SK-N-SH (cell line): ENCODE data around the gene PPP3R2. TPM values are rescaled to one million over a fixed set of nuclear protein-coding genes. Genes with fewer than 3 reads are reported as not detected.

Experiments used
- CTCF ChIA-PET: fragments of 300-600, 350-600 bp; formaldehyde crosslinking; extraction: SDS; loops from one replicate; lab custom pipeline; 2021; lab: Yijun Ruan, JAX
- POLR2A ChIA-PET: fragments of 350-600 bp; sonication (Branson Sonifier 250); formaldehyde crosslinking; extraction: SDS; loops from one replicate; lab custom pipeline; 2020; ENCODE audit warnings: antibody characterized with exemption, inconsistent platforms; lab: Yijun Ruan, JAX
- DNase-seq: peaks from one replicate; pipeline ENCODE4 v3.0.0; 2012
- H2AFZ ChIP-seq: fragments of 200-600 bp; sonication (generic); 2 replicates; pipeline ENCODE4 v1.8.1; 2016; ENCODE audit warnings: antibody characterized with exemption, mild to moderate bottlenecking, low read depth
- H3F3A ChIP-seq: fragments of 200-600 bp; sonication (generic); replicated peaks from 2 replicates; pipeline ENCODE3; 2016; ENCODE audit warnings: antibody characterized with exemption, mild to moderate bottlenecking; ENCODE audit not compliant: insufficient read depth
- H3K27ac ChIP-seq, 2 experiments: fragments of 200-500 bp in 1 of 2; fragments of 200-600 bp in 1 of 2; sonication (Bioruptor generic) in 1 of 2; sonication (generic), shearing (Covaris generic) in 1 of 2; 2 replicates each; pipeline versions ENCODE4 v1.5.1 to v1.6.1; 2014 to 2016; ENCODE audit warnings: low read depth in 2 of 2, inconsistent platforms in 1 of 2, low read length in 1 of 2, mild to moderate bottlenecking in 1 of 2, mixed read lengths in 1 of 2
- H3K27me3 ChIP-seq: fragments of 200-600 bp; sonication (generic), shearing (Covaris generic); 2 replicates; pipeline ENCODE4 v1.6.1; 2016; ENCODE audit warnings: mixed run types; ENCODE audit not compliant: insufficient read depth
- H3K36me3 ChIP-seq, 2 experiments: fragments of 200-500 bp in 1 of 2; fragments of 200-600 bp in 1 of 2; sonication (Bioruptor generic) in 1 of 2; sonication (generic) in 1 of 2; replicated peaks in 1 of 2; 2 replicates each; pipeline versions ENCODE3 to v1.5.1; 2014 to 2016; ENCODE audit warnings: low read length in 1 of 2, mild to moderate bottlenecking in 1 of 2; ENCODE audit not compliant: insufficient read depth in 2 of 2, control insufficient read depth in 1 of 2
- H3K4me1 ChIP-seq, 2 experiments: fragments of 200-500 bp in 1 of 2; fragments of 200-600 bp in 1 of 2; sonication (Bioruptor generic) in 1 of 2; sonication (generic), shearing (Covaris generic) in 1 of 2; 2 replicates each; pipeline versions ENCODE4 v1.5.1 to v1.6.1; 2014 to 2016; ENCODE audit warnings: low read depth in 1 of 2, low read length in 1 of 2, mixed run types in 1 of 2; ENCODE audit not compliant: insufficient read depth in 2 of 2, control insufficient read depth in 1 of 2
- H3K4me2 ChIP-seq: fragments of 200-600 bp; sonication (generic), shearing (Covaris generic); 2 replicates; pipeline ENCODE4 v1.6.1; 2017; ENCODE audit warnings: mixed run types
- H3K4me3 ChIP-seq, 2 experiments: fragments of 200-500 bp in 1 of 2; fragments of 200-600 bp in 1 of 2; sonication (Bioruptor generic) in 1 of 2; sonication (generic), shearing (Covaris generic) in 1 of 2; 2 replicates each; pipeline versions ENCODE4 v1.5.1 to v1.8.1; 2014 to 2016; ENCODE audit warnings: low read depth in 2 of 2, inconsistent platforms in 1 of 2, low read length in 1 of 2, mild to moderate bottlenecking in 1 of 2, mixed read lengths in 1 of 2, moderate library complexity in 1 of 2
- H3K79me2 ChIP-seq: fragments of 200-600 bp; sonication (generic); 2 replicates; pipeline ENCODE4 v1.8.1; 2017; ENCODE audit warnings: mild to moderate bottlenecking; ENCODE audit not compliant: insufficient read depth
- H3K9ac ChIP-seq: fragments of 200-600 bp; sonication (generic); 2 replicates; pipeline ENCODE4 v1.6.1; 2017; ENCODE audit warnings: mixed run types
- H3K9me2 ChIP-seq: fragments of 200-600 bp; sonication (generic); 2 replicates; pipeline ENCODE4 v1.6.1; 2017; ENCODE audit warnings: mixed run types
- H3K9me3 ChIP-seq: fragments of 200-600 bp; sonication (generic); 2 replicates; pipeline ENCODE4 v1.6.1; 2017; ENCODE audit warnings: mixed run types, mild to moderate bottlenecking, moderate library complexity
- H4K20me1 ChIP-seq: fragments of 200-600 bp; sonication (generic); 2 replicates; pipeline ENCODE4 v1.6.1; 2017; ENCODE audit warnings: mild to moderate bottlenecking, mixed run types; ENCODE audit not compliant: insufficient read depth
- CHD2 ChIP-seq: fragments of 150-350 bp; IDR thresholded peaks from 2 replicates; pipeline ENCODE4 v1.6.1; 2018; ENCODE audit warnings: low read length; ENCODE audit not compliant: partially characterized antibody
- EZH2phosphoT487 ChIP-seq: fragments of 200-600 bp; sonication (generic); IDR thresholded peaks from 2 replicates; pipeline ENCODE4 v1.6.1; 2017; ENCODE audit warnings: low read depth, mixed run types, mild to moderate bottlenecking, antibody characterized with exemption, moderate library complexity, borderline replicate concordance
- FOXJ3 ChIP-seq: sonication (generic); formaldehyde crosslinking; IDR thresholded peaks from 2 replicates; pipeline ENCODE4 v1.5.1; 2020; ENCODE audit warnings: mild to moderate bottlenecking, missing genetic modification reagents
- FOXM1 ChIP-seq: IDR thresholded peaks from 2 replicates; pipeline ENCODE4 v1.4.0; 2012; ENCODE audit warnings: low read depth, mild to moderate bottlenecking
- GABPA ChIP-seq: IDR thresholded peaks from 2 replicates; pipeline ENCODE4 v1.4.0; 2012; ENCODE audit warnings: low read depth, mild to moderate bottlenecking
- MEF2A ChIP-seq: IDR thresholded peaks from 2 replicates; pipeline ENCODE4 v1.4.0; 2012; ENCODE audit warnings: low read depth, borderline replicate concordance
- NFIC ChIP-seq: IDR thresholded peaks from 2 replicates; pipeline ENCODE4 v1.4.0; 2012; ENCODE audit warnings: borderline replicate concordance
- RAD21 ChIP-seq: IDR thresholded peaks from 2 replicates; pipeline ENCODE4 v1.6.1; 2012; ENCODE audit warnings: mild to moderate bottlenecking, low read length
- SIN3A ChIP-seq: IDR thresholded peaks from 2 replicates; pipeline ENCODE4 v1.6.1; 2012; ENCODE audit warnings: low read depth, mild to moderate bottlenecking, low read length, moderate library complexity, borderline replicate concordance
- TAF1 ChIP-seq: IDR thresholded peaks from 2 replicates; pipeline ENCODE4 v1.6.1; 2012; ENCODE audit warnings: low read depth, mild to moderate bottlenecking, low read length, moderate library complexity, borderline replicate concordance
- TCF12 ChIP-seq: IDR thresholded peaks from 2 replicates; pipeline ENCODE4 v1.4.0; 2012
- WGBS: methylation state at CpG from one replicate; pipeline ENCODE4 v1.1.6; 2017; ENCODE audit warnings: low lambda C conversion rate; 5-methylcytosine and 5-hydroxymethylcytosine counted together
- polyA plus RNA-seq, 3 experiments: library from polyadenylated mRNA; depleted of rRNA; stranded (reverse); fragments of >200 nt; gene quantifications; 2 replicates each; pipeline ENCODE4 v1.2.3, GENCODE V29; 2012
- TF ChIP-seq, protein P1 (sequence below): IDR thresholded peaks from 2 replicates; pipeline ENCODE4 v1.6.1; 2012; ENCODE audit warnings: mild to moderate bottlenecking, low read depth, low read length, moderate library complexity
- TF ChIP-seq, protein P2 (sequence below): fragments of 150-350 bp; IDR thresholded peaks from 2 replicates; pipeline ENCODE4 v1.6.1; 2017; ENCODE audit warnings: antibody characterized with exemption, low read length, low read depth, borderline replicate concordance
- TF ChIP-seq, protein P3 (sequence below): fragments of 200-600 bp; sonication (generic); IDR thresholded peaks from 2 replicates; pipeline ENCODE4 v1.6.1; 2017; ENCODE audit warnings: antibody characterized with exemption, mild to moderate bottlenecking, moderate library complexity
- TF ChIP-seq, protein P4 (sequence below): IDR thresholded peaks from 2 replicates; pipeline ENCODE4; 2012
- TF ChIP-seq, protein P5 (sequence below): IDR thresholded peaks from 2 replicates; pipeline ENCODE4 v1.4.0; 2012; ENCODE audit warnings: low read depth
- TF ChIP-seq, protein P6 (sequence below): fragments of 150-350 bp; IDR thresholded peaks from 2 replicates; pipeline ENCODE4 v1.6.1; 2016; ENCODE audit warnings: mild to moderate bottlenecking, low read depth, low read length

Gene PPP3R2
- polyA plus RNA-seq, 1 of the 3 experiments (the other 2 are of a cell fraction): not detected

DNA sequence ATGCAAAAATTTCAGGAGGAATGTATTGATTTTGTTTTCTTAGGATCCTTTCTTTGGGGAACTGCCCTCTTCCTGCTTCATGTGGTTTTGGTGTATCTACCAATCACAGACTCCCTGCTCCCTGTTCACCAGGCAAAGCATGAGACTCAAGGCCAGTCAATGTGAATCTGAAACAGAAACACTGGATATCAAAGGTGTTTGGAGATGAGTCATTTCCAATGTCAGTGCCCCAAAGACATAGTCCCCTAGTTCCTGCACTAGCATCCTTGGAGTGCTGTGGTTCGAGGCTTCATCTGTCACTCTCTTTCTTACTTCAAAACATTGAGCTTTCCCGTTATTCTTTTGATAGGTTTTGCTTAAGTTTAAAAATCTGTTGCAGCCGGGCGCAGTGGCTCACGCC, 8.1 kb downstream of the PPP3R2 start (continued):
- TF ChIP-seq, protein P1, sequence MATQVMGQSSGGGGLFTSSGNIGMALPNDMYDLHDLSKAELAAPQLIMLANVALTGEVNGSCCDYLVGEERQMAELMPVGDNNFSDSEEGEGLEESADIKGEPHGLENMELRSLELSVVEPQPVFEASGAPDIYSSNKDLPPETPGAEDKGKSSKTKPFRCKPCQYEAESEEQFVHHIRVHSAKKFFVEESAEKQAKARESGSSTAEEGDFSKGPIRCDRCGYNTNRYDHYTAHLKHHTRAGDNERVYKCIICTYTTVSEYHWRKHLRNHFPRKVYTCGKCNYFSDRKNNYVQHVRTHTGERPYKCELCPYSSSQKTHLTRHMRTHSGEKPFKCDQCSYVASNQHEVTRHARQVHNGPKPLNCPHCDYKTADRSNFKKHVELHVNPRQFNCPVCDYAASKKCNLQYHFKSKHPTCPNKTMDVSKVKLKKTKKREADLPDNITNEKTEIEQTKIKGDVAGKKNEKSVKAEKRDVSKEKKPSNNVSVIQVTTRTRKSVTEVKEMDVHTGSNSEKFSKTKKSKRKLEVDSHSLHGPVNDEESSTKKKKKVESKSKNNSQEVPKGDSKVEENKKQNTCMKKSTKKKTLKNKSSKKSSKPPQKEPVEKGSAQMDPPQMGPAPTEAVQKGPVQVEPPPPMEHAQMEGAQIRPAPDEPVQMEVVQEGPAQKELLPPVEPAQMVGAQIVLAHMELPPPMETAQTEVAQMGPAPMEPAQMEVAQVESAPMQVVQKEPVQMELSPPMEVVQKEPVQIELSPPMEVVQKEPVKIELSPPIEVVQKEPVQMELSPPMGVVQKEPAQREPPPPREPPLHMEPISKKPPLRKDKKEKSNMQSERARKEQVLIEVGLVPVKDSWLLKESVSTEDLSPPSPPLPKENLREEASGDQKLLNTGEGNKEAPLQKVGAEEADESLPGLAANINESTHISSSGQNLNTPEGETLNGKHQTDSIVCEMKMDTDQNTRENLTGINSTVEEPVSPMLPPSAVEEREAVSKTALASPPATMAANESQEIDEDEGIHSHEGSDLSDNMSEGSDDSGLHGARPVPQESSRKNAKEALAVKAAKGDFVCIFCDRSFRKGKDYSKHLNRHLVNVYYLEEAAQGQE: no peak
- TF ChIP-seq MEF2A: no peak
- TF ChIP-seq CHD2: no peak
- TF ChIP-seq TCF12: no peak
- TF ChIP-seq TAF1: no peak

DNA sequence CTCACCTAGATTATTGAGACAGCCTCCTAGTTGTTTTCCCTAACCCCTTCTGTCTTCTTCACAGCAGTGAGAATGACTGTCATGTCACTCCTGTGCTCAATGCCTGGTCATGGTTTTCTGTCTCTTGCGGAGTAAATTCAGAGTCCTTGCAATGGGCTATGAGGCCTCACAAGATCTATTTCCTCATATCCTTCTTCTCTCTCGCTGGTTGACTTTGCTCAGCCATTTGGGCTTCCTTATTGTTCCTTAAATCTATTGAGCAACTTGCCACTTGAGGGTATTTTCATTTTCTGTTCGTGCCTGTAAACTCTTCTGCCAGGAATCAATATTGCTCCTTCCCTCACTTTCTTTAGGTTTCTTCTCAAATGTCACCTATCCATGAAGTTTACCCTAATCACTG, 9.0 kb downstream of the PPP3R2 start:
- H3K4me2 ChIP-seq: no peak overlapping the region
- H3K9me2 ChIP-seq: no peaks in the 10 kb centered on the region
- H4K20me1 ChIP-seq: no peaks in the 10 kb centered on the region
- H3K9me3 ChIP-seq: no peaks in the 10 kb centered on the region
- TF ChIP-seq NFIC (no peak), SIN3A (no peak), FOXJ3 (CRISPR knock-in tag) (no peak), FOXM1 (no peak), EZH2phosphoT487 (no peak), RAD21 (no peak), CHD2 (no peak), GABPA (no peak)
- TF ChIP-seq, protein P1: no peak
- TF ChIP-seq, protein P2, sequence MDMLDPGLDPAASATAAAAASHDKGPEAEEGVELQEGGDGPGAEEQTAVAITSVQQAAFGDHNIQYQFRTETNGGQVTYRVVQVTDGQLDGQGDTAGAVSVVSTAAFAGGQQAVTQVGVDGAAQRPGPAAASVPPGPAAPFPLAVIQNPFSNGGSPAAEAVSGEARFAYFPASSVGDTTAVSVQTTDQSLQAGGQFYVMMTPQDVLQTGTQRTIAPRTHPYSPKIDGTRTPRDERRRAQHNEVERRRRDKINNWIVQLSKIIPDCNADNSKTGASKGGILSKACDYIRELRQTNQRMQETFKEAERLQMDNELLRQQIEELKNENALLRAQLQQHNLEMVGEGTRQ: no peak
- TF ChIP-seq, protein P3, sequence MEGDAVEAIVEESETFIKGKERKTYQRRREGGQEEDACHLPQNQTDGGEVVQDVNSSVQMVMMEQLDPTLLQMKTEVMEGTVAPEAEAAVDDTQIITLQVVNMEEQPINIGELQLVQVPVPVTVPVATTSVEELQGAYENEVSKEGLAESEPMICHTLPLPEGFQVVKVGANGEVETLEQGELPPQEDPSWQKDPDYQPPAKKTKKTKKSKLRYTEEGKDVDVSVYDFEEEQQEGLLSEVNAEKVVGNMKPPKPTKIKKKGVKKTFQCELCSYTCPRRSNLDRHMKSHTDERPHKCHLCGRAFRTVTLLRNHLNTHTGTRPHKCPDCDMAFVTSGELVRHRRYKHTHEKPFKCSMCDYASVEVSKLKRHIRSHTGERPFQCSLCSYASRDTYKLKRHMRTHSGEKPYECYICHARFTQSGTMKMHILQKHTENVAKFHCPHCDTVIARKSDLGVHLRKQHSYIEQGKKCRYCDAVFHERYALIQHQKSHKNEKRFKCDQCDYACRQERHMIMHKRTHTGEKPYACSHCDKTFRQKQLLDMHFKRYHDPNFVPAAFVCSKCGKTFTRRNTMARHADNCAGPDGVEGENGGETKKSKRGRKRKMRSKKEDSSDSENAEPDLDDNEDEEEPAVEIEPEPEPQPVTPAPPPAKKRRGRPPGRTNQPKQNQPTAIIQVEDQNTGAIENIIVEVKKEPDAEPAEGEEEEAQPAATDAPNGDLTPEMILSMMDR: no peak
- TF ChIP-seq, protein P4, sequence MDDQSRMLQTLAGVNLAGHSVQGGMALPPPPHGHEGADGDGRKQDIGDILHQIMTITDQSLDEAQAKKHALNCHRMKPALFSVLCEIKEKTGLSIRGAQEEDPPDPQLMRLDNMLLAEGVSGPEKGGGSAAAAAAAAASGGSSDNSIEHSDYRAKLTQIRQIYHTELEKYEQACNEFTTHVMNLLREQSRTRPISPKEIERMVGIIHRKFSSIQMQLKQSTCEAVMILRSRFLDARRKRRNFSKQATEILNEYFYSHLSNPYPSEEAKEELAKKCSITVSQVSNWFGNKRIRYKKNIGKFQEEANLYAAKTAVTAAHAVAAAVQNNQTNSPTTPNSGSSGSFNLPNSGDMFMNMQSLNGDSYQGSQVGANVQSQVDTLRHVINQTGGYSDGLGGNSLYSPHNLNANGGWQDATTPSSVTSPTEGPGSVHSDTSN: no peak
- TF ChIP-seq, protein P5, sequence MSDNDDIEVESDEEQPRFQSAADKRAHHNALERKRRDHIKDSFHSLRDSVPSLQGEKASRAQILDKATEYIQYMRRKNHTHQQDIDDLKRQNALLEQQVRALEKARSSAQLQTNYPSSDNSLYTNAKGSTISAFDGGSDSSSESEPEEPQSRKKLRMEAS: no peak
- TF ChIP-seq, protein P6, sequence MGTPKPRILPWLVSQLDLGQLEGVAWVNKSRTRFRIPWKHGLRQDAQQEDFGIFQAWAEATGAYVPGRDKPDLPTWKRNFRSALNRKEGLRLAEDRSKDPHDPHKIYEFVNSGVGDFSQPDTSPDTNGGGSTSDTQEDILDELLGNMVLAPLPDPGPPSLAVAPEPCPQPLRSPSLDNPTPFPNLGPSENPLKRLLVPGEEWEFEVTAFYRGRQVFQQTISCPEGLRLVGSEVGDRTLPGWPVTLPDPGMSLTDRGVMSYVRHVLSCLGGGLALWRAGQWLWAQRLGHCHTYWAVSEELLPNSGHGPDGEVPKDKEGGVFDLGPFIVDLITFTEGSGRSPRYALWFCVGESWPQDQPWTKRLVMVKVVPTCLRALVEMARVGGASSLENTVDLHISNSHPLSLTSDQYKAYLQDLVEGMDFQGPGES: no peak
- DNase-seq: no peak
- ChIA-PET POLR2A (no interaction called here), CTCF (interaction anchor here (1.4 kb wide), 1 partner anchor 14 kb away, joined by 3 read pairs; no protein-coding TSS in a partner anchor)
- H3K27me3 ChIP-seq: no peaks in the 10 kb centered on the region
- no peak overlapping the region for H3K9ac ChIP-seq
- WGBS: 48% methylated on average over 3 of the region's 3 CpGs
- H3F3A ChIP-seq: peaks cover 11% of the 10 kb centered on the region
- no peak overlapping the region for H2AFZ ChIP-seq
- H3K27ac ChIP-seq: no peak overlapping the region
- H3K79me2 ChIP-seq: no peaks in the 10 kb centered on the region
- no peaks in the 10 kb centered on the region for H3K36me3 ChIP-seq
- H3K4me1 ChIP-seq: peaks cover 0 to 5% of the 10 kb centered on the region in 2 experiments; a peak in 2 of 4 replicates
- no peak overlapping the region for H3K4me3 ChIP-seq
